IMR-90 (cell line): ENCODE data around the gene ADAMTS19. TPM values are rescaled to one million over a fixed set of nuclear protein-coding genes. Genes with fewer than 3 reads are reported as not detected.

ENCODE experiments used
- ATAC-seq: fragments of 200-7000 bp; cut with Tn5 transposase; 2 replicates; pipeline ENCODE4 v1.9.1; 2020; ENCODE audit warnings: low read depth, mild to moderate bottlenecking, moderate library complexity
- BruUV-seq: library from RNA; stranded (reverse); fragments of 400-500 nt; replicated peaks from 2 replicates; lab custom pipeline; 2021; lab: Mats Ljungman, UMichigan
- CTCF ChIA-PET: fragments of 300-600 bp; formaldehyde crosslinking; extraction: SDS; loops from one replicate; lab custom pipeline; 2021; ENCODE audit warnings: antibody characterized with exemption; lab: Yijun Ruan, JAX
- POLR2A ChIA-PET: fragments of 300-600 bp; sonication (Branson Sonifier 250); formaldehyde crosslinking; loops from one replicate; lab custom pipeline; 2022; ENCODE audit warnings: antibody characterized with exemption; ENCODE audit not compliant: unreplicated experiment; lab: Charles Lee
- DNase-seq: peaks from one replicate; pipeline ENCODE4 v3.0.0; 2013
- H2AFZ ChIP-seq: replicated peaks from 2 replicates; pipeline ENCODE3; 2013; ENCODE audit warnings: low read length, mild to moderate bottlenecking; ENCODE audit not compliant: poor library complexity
- H2AK5ac ChIP-seq: 2 replicates; pipeline ENCODE4 v1.6.1; 2013; ENCODE audit warnings: low read depth, low read length, inconsistent platforms
- H2AK9ac ChIP-seq: replicated peaks from 2 replicates; pipeline ENCODE3; 2013; ENCODE audit warnings: mild to moderate bottlenecking, low read depth, low read length, moderate library complexity; ENCODE audit not compliant: poor library complexity
- H2BK120ac ChIP-seq: 2 replicates; pipeline ENCODE4 v1.6.1; 2013; ENCODE audit warnings: low read depth, low read length, inconsistent platforms
- H2BK15ac ChIP-seq: 3 replicates; pipeline ENCODE4 v1.6.1; 2013; ENCODE audit warnings: low read depth, low read length, inconsistent platforms
- H2BK20ac ChIP-seq: 2 replicates; pipeline ENCODE4 v1.6.1; 2013; ENCODE audit warnings: low read depth, mild to moderate bottlenecking, inconsistent platforms, low read length, moderate library complexity
- H2BK5ac ChIP-seq: 2 replicates; pipeline ENCODE4 v1.6.1; 2013; ENCODE audit warnings: mild to moderate bottlenecking, low read depth, low read length, inconsistent platforms; ENCODE audit not compliant: poor library complexity, severe bottlenecking
- H3K14ac ChIP-seq: replicated peaks from 2 replicates; pipeline ENCODE4 v1.6.1; 2013; ENCODE audit warnings: low read depth, low read length, inconsistent platforms
- H3K18ac ChIP-seq: 2 replicates; pipeline ENCODE4 v1.6.1; 2013; ENCODE audit warnings: low read depth, low read length, control low read depth
- H3K23ac ChIP-seq: 2 replicates; pipeline ENCODE4 v1.6.1; 2013; ENCODE audit warnings: low read depth, low read length, inconsistent platforms
- H3K27ac ChIP-seq: 2 replicates; pipeline ENCODE4 v1.5.1; 2013; ENCODE audit warnings: mild to moderate bottlenecking, control low read depth, low read length; ENCODE audit not compliant: insufficient read depth
- H3K27me3 ChIP-seq: 2 replicates; pipeline ENCODE4 v1.6.1; 2013; ENCODE audit warnings: low read length; ENCODE audit not compliant: control insufficient read depth, insufficient read depth
- H3K36me3 ChIP-seq: 2 replicates; pipeline ENCODE4 v1.6.1; 2013; ENCODE audit warnings: low read length, mixed read lengths; ENCODE audit not compliant: control insufficient read depth, insufficient read depth
- H3K4ac ChIP-seq: 2 replicates; pipeline ENCODE4 v1.6.1; 2013; ENCODE audit warnings: low read depth, low read length, inconsistent platforms
- H3K4me1 ChIP-seq: 2 replicates; pipeline ENCODE4 v1.6.1; 2013; ENCODE audit warnings: low read length, mixed read lengths; ENCODE audit not compliant: control insufficient read depth, insufficient read depth
- H3K4me2 ChIP-seq: 2 replicates; pipeline ENCODE4 v1.6.1; 2013; ENCODE audit warnings: low read depth, mild to moderate bottlenecking, control low read depth, low read length, moderate library complexity
- H3K4me3 ChIP-seq: 2 replicates; pipeline ENCODE4 v1.5.1; 2013; ENCODE audit warnings: low read depth, mild to moderate bottlenecking, control low read depth, low read length, moderate library complexity; ENCODE audit not compliant: insufficient read depth
- H3K56ac ChIP-seq: 2 replicates; pipeline ENCODE4 v1.6.1; 2013; ENCODE audit warnings: low read length, inconsistent platforms; ENCODE audit not compliant: insufficient read depth; ENCODE audit errors: extremely low read depth
- H3K79me1 ChIP-seq, 2 experiments: 2 replicates each; pipeline ENCODE4 v1.6.1; 2013; ENCODE audit warnings: low read length in 2 of 2, inconsistent platforms in 1 of 2, low read depth in 1 of 2
- H3K9ac ChIP-seq: 2 replicates; pipeline ENCODE4 v1.6.1; 2013; ENCODE audit warnings: low read depth, low read length, control low read depth
- H3K9me1 ChIP-seq: 2 replicates; pipeline ENCODE4 v1.6.1; 2013; ENCODE audit warnings: low read length, inconsistent platforms; ENCODE audit not compliant: insufficient read depth
- H3K9me3 ChIP-seq: 2 replicates; pipeline ENCODE4 v1.6.1; 2013; ENCODE audit warnings: low read length; ENCODE audit not compliant: control insufficient read depth, insufficient read depth
- H4K20me1 ChIP-seq: 2 replicates; pipeline ENCODE4 v1.6.1; 2013; ENCODE audit warnings: low read length, inconsistent platforms; ENCODE audit not compliant: insufficient read depth
- H4K5ac ChIP-seq: 2 replicates; pipeline ENCODE4 v1.6.1; 2013; ENCODE audit warnings: mild to moderate bottlenecking, low read depth, low read length, control low read depth
- H4K8ac ChIP-seq, 2 experiments: 2 replicates each; pipeline ENCODE4 v1.6.1; 2013; ENCODE audit warnings: low read depth in 2 of 2, low read length in 2 of 2, control low read depth in 1 of 2, inconsistent platforms in 1 of 2
- H4K91ac ChIP-seq: 2 replicates; pipeline ENCODE4 v1.6.1; 2013; ENCODE audit warnings: low read depth, low read length, inconsistent platforms; ENCODE audit not compliant: insufficient read depth
- BHLHE40 ChIP-seq: fragments of 150-350 bp; IDR thresholded peaks from 2 replicates; pipeline ENCODE4 v1.6.1; 2016; ENCODE audit warnings: mild to moderate bottlenecking, low read depth, low read length
- CEBPB ChIP-seq: IDR thresholded peaks from 2 replicates; pipeline ENCODE4 v1.6.1; 2012; ENCODE audit warnings: low read depth, low read length, improper control_type of control experiment
- CTCF ChIP-seq: conservative IDR thresholded peaks from 2 replicates; pipeline ENCODE4 v1.5.1; 2012; ENCODE audit warnings: mild to moderate bottlenecking, low read depth, low read length, improper control_type of control experiment
- FOS ChIP-seq: fragments of 150-350 bp; IDR thresholded peaks from 2 replicates; pipeline ENCODE4 v1.6.1; 2016; ENCODE audit warnings: low read depth, low read length
- MAFK ChIP-seq: IDR thresholded peaks from 2 replicates; pipeline ENCODE4 v1.6.1; 2012; ENCODE audit warnings: low read depth, low read length, improper control_type of control experiment
- MAZ ChIP-seq: IDR thresholded peaks from 2 replicates; pipeline ENCODE4 v1.6.1; 2012; ENCODE audit warnings: low read depth, mild to moderate bottlenecking, low read length, improper control_type of control experiment, moderate library complexity, borderline replicate concordance
- NFE2L2 ChIP-seq: fragments of 150-350 bp; IDR thresholded peaks from 2 replicates; pipeline ENCODE4 v1.6.1; 2016; ENCODE audit warnings: low read depth, mild to moderate bottlenecking, low read length
- POLR2A ChIP-seq: IDR thresholded peaks from 2 replicates; pipeline ENCODE4 v1.6.1; 2012; ENCODE audit warnings: mild to moderate bottlenecking, low read depth, low read length
- RAD21 ChIP-seq: IDR thresholded peaks from 2 replicates; pipeline ENCODE4 v1.6.1; 2012; ENCODE audit warnings: low read length, improper control_type of control experiment
- RCOR1 ChIP-seq: IDR thresholded peaks from 2 replicates; pipeline ENCODE4 v1.6.1; 2012; ENCODE audit warnings: mild to moderate bottlenecking, low read length, improper control_type of control experiment; ENCODE audit not compliant: insufficient replicate concordance
- SMC3 ChIP-seq: fragments of 150-350 bp; IDR thresholded peaks from 2 replicates; pipeline ENCODE4 v1.6.1; 2016; ENCODE audit warnings: low read depth, mild to moderate bottlenecking, antibody characterized with exemption, low read length, moderate library complexity
- dilution Hi-C: fragments of 300-500 bp; cut with HindIII; formaldehyde crosslinking; loops from one replicate; pipeline ENCODE4 v1.14.3; 2018; ENCODE audit warnings: low sequenced_read_pairs; ENCODE audit not compliant: unreplicated experiment
- in situ Hi-C: fragments of 300-500 bp; cut with MboI; formaldehyde crosslinking; loops from 3 replicates; pipeline ENCODE4 v1.14.3; 2019; ENCODE audit warnings: low sequenced_read_pairs, inconsistent platforms, mixed read lengths
- intact Hi-C: fragments of 100-400 bp; cut with micrococcal nuclease; formaldehyde crosslinking; loops from 2 replicates; pipeline ENCODE4 v1.10.0; 2022
- polyA plus RNA-seq, 3 experiments: library from polyadenylated mRNA; depleted of rRNA; stranded (reverse); fragments of >200 nt; gene quantifications; 2 replicates each; pipeline ENCODE4 v1.2.3, GENCODE V29; 2012; ENCODE audit warnings: low replicate concordance in 1 of 3
- total RNA-seq: library from RNA; depleted of rRNA; stranded (reverse); fragments of >200 nt; gene quantifications from 2 replicates; pipeline ENCODE4 v1.2.3, GENCODE V29; 2012

ADAMTS19 gene
- total and polyA plus RNA-seq, 2 of the 4 experiments (the other 2 are of a cell fraction), result under 0.01 to 0.17 TPM

GRCh38 chr5:129496421-129496820 lies 36.3 kb downstream of the ADAMTS19 start:
- H3K27ac ChIP-seq, result no peak overlapping the region
- TF ChIP-seq FOS (no peak), RAD21 (no peak), CEBPB (no peak), CTCF (no peak), MAZ (no peak), POLR2A (no peak), SMC3 (no peak), MAFK (no peak), RCOR1 (no peak), NFE2L2 (no peak), BHLHE40 (no peak)

More at GRCh38 chr5:129496421-129496820, 36.3 kb downstream of the ADAMTS19 start:
- Histone ChIP-seq H2BK5ac (no peak overlapping the region), H3K4me1 (no peaks in the 10 kb centered on the region), H2AFZ (no peak overlapping the region), H2BK120ac (no peak overlapping the region), H3K79me1 (no peaks in the 10 kb centered on the region), H2AK9ac (no peak overlapping the region), H3K4me2 (no peak overlapping the region), H4K20me1 (no peaks in the 10 kb centered on the region), H3K9me1 (no peaks in the 10 kb centered on the region), H3K27me3 (no peaks in the 10 kb centered on the region), H3K9me3 (no peaks in the 10 kb centered on the region), H2BK15ac (no peak overlapping the region), H3K9ac (no peak overlapping the region), H2AK5ac (no peak overlapping the region), H3K18ac (no peak overlapping the region), H3K36me3 (no peaks in the 10 kb centered on the region), H3K14ac (no peak overlapping the region), H2BK20ac (no peak overlapping the region), H4K5ac (no peak overlapping the region), H3K4ac (no peak overlapping the region), H3K23ac (no peak overlapping the region), H4K91ac (no peak overlapping the region), H4K8ac (no peak overlapping the region), H3K56ac (no peak overlapping the region), H3K4me3 (no peak overlapping the region)
- CTCF ChIA-PET, result no interaction called here
- ATAC-seq (no peak), DNase-seq (no peak)
- intact Hi-C loops, result no loop called here
- in situ Hi-C loops, result no loop called here
- dilution Hi-C loops, result no loop called here
- POLR2A ChIA-PET, result no interaction called here
- BruUV-seq, result no TSS peak
